ENCODE results near the gene MIS18BP1.

MIS18BP1 gene

GRCh38 chr14:45249856-45250575 is 3.0 kb downstream of the MIS18BP1 start:
- in situ Hi-C loops (cut with MboI; ENCODE audit: low sequenced_read_pairs, unreplicated experiment), result no loop called here
- TF ChIP-seq CTCF (IDR thresholded peaks at IDR 0.05; ENCODE audit: borderline replicate concordance, control extremely low read depth, extremely low read depth, insufficient read depth, missing control alignments), result no peak
- peak; percentile 31 for DNase-seq (ENCODE audit: low spot score)

- DNase-seq (ENCODE audit: low spot score), result no peak
- in situ Hi-C loops (cut with MboI; ENCODE audit: low sequenced_read_pairs, unreplicated experiment), result no loop called here
- no peak for TF ChIP-seq CTCF (IDR thresholded peaks at IDR 0.05; ENCODE audit: borderline replicate concordance, control extremely low read depth, extremely low read depth, insufficient read depth, missing control alignments)
Observed at GRCh38 chr14:45247427-45247826, 5.6 kb downstream of the MIS18BP1 start.

GRCh38 chr14:45246691-45247090 is 6.3 kb downstream of the MIS18BP1 start:
- no peak for DNase-seq (ENCODE audit: low spot score)
- in situ Hi-C loops (cut with MboI; ENCODE audit: low sequenced_read_pairs, unreplicated experiment), result no loop called here

GRCh38 chr14:45246151-45246550 is 6.9 kb downstream of the MIS18BP1 start:
- no peak for DNase-seq (ENCODE audit: low spot score)
- in situ Hi-C loops (cut with MboI; ENCODE audit: low sequenced_read_pairs, unreplicated experiment), result no loop called here

More at GRCh38 chr14:45246691-45247090, 6.3 kb downstream of the MIS18BP1 start:
- no peak for TF ChIP-seq CTCF (IDR thresholded peaks at IDR 0.05; ENCODE audit: borderline replicate concordance, control extremely low read depth, extremely low read depth, insufficient read depth, missing control alignments)

GRCh38 chr14:45242706-45243105 is 10.3 kb downstream of the MIS18BP1 start:
- TF ChIP-seq CTCF (IDR thresholded peaks at IDR 0.05; ENCODE audit: borderline replicate concordance, control extremely low read depth, extremely low read depth, insufficient read depth, missing control alignments), result no peak
- DNase-seq (ENCODE audit: low spot score), result no peak
- in situ Hi-C loops (cut with MboI; ENCODE audit: low sequenced_read_pairs, unreplicated experiment), result no loop called here

More at GRCh38 chr14:45246151-45246550, 6.9 kb downstream of the MIS18BP1 start:
- TF ChIP-seq CTCF (IDR thresholded peaks at IDR 0.05; ENCODE audit: borderline replicate concordance, control extremely low read depth, extremely low read depth, insufficient read depth, missing control alignments), result no peak

GRCh38 chr14:45238988-45239387 is 14.0 kb downstream of the MIS18BP1 start:
- no peak for TF ChIP-seq CTCF (IDR thresholded peaks at IDR 0.05; ENCODE audit: borderline replicate concordance, control extremely low read depth, extremely low read depth, insufficient read depth, missing control alignments)
- no peak for DNase-seq (ENCODE audit: low spot score)
- in situ Hi-C loops (cut with MboI; ENCODE audit: low sequenced_read_pairs, unreplicated experiment), result no loop called here
